Spleen (tissue), 7 donors: Measurements from ENCODE around the gene ABCB8.

Source experiments
- POLR2AphosphoS5 ChIP-seq, 3 donors: sonication (generic); formaldehyde crosslinking; IDR thresholded peaks; one replicate each; pipeline ENCODE4 v1.5.1; 2017; ENCODE audit warnings: antibody characterized with exemption in 3 of 3
- TF ChIP-seq, protein P1 (sequence below), 11 experiments: fragments of 200-600 bp in 7 of 11; fragments of 450-650 bp in 4 of 11; sonication (generic) in 4 of 11; IDR thresholded peaks in 8 of 11; conservative IDR thresholded peaks in 3 of 11; 1 replicate in 7 of 11; 2 replicates in 4 of 11; pipeline versions ENCODE4 v1.4.0 to v1.8.0; 2016 to 2021; ENCODE audit warnings: antibody characterized with exemption in 11 of 11, inconsistent platforms in 4 of 11, mild to moderate bottlenecking in 1 of 11
- donor health status: DM: no; HTN: no; CAD: no; lungs with moderate emphysema.
- donor health status: DM: no; HTN: no; CAD: no.
- donor health status: DM: no; HTN: no; CAD: no.

DNA sequence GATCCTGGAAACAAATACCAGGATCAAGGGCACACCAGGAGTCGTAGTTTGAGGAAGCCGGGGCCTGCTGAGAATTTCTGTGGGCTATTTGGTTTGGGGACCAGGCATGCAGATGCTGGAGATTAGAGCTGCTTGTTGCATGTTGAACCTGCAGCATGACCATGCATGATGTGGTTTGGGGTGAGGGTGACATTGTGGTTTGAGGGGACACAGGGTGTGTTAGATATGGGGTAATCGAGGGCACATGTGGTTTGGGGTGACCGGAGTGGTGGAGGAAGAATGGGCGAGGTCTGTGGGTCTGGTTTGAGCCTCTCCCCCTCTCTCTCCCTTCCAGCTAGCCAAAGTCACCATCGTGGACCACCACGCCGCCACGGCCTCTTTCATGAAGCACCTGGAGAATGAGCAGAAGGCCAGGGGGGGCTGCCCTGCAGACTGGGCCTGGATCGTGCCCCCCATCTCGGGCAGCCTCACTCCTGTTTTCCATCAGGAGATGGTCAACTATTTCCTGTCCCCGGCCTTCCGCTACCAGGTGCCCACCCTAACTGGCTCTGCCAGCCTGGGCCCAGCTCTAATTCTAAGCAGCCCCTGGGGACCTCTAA is 27.3 kb upstream of the ABCB8 start:
- TF ChIP-seq, protein P1, sequence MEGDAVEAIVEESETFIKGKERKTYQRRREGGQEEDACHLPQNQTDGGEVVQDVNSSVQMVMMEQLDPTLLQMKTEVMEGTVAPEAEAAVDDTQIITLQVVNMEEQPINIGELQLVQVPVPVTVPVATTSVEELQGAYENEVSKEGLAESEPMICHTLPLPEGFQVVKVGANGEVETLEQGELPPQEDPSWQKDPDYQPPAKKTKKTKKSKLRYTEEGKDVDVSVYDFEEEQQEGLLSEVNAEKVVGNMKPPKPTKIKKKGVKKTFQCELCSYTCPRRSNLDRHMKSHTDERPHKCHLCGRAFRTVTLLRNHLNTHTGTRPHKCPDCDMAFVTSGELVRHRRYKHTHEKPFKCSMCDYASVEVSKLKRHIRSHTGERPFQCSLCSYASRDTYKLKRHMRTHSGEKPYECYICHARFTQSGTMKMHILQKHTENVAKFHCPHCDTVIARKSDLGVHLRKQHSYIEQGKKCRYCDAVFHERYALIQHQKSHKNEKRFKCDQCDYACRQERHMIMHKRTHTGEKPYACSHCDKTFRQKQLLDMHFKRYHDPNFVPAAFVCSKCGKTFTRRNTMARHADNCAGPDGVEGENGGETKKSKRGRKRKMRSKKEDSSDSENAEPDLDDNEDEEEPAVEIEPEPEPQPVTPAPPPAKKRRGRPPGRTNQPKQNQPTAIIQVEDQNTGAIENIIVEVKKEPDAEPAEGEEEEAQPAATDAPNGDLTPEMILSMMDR (IDR thresholded peaks at IDR 0.05 in 8 of 11, conservative IDR thresholded peaks at IDR 0.05 in 3 of 11): no peak
- TF ChIP-seq POLR2AphosphoS5 (IDR thresholded peaks at IDR 0.05): no peak
